Neural progenitor cell (in vitro differentiated cells): ENCODE measurements around the gene PPA1.

Experiments used
- CTCF ChIP-seq: fragments of 200-600 bp; sonication (generic); IDR thresholded peaks from 2 replicates; pipeline ENCODE4 v1.5.1; 2017; ENCODE audit warnings: antibody characterized with exemption, mild to moderate bottlenecking
- EZH2 ChIP-seq: fragments of 200-600 bp; sonication (generic); IDR thresholded peaks from 2 replicates; pipeline ENCODE4 v1.6.1; 2017; ENCODE audit warnings: antibody characterized with exemption, mild to moderate bottlenecking, moderate library complexity
- EZH2phosphoT487 ChIP-seq: fragments of 200-600 bp; sonication (generic); IDR thresholded peaks from 2 replicates; pipeline ENCODE4 v1.6.1; 2017; ENCODE audit warnings: antibody characterized with exemption

- TF ChIP-seq CTCF (no peak), EZH2phosphoT487 (no peak), EZH2 (no peak)
Observed at GRCh38 chr10:70191161-70191971, 41.9 kb downstream of the PPA1 start.
